HG02870 (cell line): ENCODE measurements around the gene AHRR.
"Not testable (repeated sequence)": the region's sequence is repeated elsewhere in the genome, so short reads cannot be mapped to it uniquely, and the experiment has no call there.

Source experiments
- ATAC-seq: cut with Tn5 transposase; IDR thresholded peaks from one replicate; pipeline ENCODE4 v1.9.1; 2021; ENCODE audit warnings: mild to moderate bottlenecking, moderate library complexity; ENCODE audit not compliant: unreplicated experiment

The AHRR gene

GRCh38 chr5:479566-480319 is 158.2 kb downstream of the AHRR start:
- ATAC-seq, result no peak

GRCh38 chr5:481347-481746 is 159.8 kb downstream of the AHRR start:
- ATAC-seq, result no peak

- no peak for ATAC-seq
Observed at GRCh38 chr5:482021-482420, 160.5 kb downstream of the AHRR start.

- no peak for ATAC-seq
Observed at GRCh38 chr5:482506-482905, 161.0 kb downstream of the AHRR start.

- ATAC-seq, result no peak
Observed at GRCh38 chr5:483011-483410, 161.5 kb downstream of the AHRR start.

DNA sequence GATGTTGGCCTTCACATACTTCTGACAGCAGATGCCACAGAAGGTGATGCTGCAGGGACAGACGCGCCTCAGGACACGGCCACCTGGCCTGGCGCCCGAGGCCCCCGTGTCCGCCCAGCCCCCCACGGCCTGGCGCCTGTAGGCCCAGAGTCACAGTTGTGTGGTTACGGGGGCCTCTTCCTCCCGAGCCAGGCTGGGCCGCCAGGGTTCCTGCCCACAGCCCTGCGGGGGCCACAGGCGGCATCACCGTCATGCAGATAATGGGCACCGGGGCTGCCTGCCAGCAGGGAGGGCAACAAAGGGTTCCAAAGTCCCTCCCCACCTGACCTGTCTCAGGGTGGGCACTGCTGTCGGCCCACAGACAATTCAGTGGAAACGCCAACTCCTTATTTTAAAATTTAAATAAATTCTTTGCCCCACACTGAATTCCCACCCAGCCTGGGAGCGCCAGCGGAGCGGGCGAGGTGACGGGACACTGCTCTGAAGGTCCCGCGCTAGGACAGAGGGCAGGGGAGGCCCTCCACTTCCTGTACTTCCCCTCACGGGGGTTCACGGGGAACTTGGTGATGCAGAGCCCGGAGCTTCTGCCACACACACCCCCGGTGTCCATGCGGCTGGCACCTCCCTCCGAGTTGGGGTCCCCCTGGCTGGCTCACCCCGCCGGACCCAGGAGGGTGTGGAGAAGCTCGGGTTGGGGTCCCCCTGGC is 162.1 kb downstream of the AHRR start:
- ATAC-seq, result no peak

GRCh38 chr5:484556-484955 is 163.0 kb downstream of the AHRR start:
- no peak for ATAC-seq

DNA sequence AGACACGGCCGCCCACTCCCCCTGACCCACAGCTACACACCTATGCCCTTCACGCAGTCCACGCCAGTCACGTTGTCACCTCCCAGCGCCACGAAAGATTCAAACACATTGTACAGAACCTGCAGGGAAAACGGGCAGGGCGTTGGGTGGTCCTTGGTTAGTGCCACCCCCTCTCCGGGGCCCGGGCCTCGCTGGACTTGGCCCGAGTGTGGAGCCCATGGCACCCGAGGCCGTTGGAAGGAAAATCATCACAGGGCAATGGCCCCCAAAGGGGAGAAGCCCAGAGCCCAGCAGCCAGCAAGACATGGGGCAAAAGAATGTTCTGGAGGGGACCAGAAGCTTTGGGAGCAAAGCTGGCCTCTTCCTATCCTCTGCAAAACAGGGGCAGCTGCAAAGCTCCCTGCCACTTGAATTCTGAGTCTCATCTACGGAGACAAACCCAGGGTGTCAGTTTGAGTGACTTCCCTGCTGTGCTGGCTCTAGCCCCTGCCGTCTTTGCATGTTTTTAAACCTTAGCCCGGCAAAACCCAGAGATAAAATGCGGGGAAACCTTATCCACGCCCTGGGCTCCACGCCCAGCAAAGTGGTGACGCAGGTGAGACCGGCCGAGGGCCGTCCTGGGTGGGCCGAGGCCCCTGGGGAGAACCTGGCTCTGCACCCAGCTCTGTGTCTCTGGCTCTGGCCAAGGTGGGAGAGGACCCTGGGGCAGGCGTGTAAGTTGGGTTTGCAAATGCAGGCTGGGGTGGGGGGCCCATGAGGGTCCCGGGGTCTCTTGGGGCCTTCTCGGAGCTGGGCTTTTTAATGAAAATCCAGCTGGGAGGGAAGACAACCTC is 163.8 kb downstream of the AHRR start:
- no peak for ATAC-seq

DNA sequence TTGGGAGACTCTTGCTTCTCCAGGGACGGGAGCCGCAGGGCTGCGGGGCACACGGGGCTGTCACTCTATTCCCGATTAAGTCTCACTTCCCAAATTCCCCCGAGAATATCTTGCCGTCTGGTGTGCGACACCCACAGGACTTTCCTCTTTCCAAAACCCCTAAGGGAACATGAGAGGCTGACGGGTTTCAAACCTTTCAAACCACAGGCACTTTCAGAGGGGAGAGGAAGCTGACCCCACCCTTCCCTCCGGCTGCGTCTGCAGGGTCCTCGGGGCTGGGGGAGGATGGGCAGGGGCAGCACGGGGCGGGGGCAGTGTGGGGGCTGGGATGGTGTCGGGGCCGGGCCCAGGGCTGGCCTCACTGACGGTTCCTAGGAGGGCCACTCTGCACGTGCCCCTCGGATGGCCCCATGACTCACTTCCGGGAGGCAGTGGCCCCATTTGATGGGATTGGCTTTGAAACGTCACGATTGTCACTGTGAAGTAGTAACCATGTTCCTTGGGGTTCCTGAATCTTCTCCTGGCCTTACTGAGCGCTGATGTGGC is 164.5 kb downstream of the AHRR start:
- ATAC-seq, result no peak

DNA sequence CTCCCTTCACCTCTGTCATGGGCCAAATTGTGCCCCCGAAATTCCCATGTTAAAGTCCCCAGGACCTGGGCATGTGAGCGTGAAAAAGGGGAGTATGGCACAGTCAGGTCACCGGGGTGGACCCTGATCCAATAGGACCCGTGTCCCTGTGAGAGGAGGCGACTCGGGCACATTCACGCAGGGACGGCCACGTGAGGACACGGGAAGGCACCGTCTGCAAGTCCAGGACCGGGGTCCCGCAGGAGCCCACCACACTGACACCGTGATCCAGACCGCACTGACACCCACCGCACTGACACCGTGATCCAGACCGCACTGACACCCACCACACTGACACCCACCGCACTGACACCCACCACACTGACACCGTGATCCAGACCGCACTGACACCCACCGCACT is 165.1 kb downstream of the AHRR start:
- ATAC-seq, result not testable (repeated sequence)
